Hippocampal formation (tissue), 2 donors: Measurements from ENCODE around the gene PHF20.
"Not testable (repeated sequence)": the region's sequence is repeated elsewhere in the genome, so short reads cannot be mapped to it uniquely, and the experiment has no call there.

ENCODE experiments used
- DNase-seq, 2 donors: peaks; one replicate each; lab custom pipeline; 2025; lab: John Stamatoyannopoulos, UW

Gene PHF20

GRCh38 chr20:35771689-35772562 lies at the start of gene PHF20:
TSS of gene PHF20 (plus strand) at chr20:35772015. CDS start at chr20:35801523, 29,508 bp downstream.
- peak; percentile 92 to 97 for DNase-seq

GRCh38 chr20:35723275-35723639 lies 48.6 kb upstream of the PHF20 start:
- not testable (repeated sequence) for DNase-seq

GRCh38 chr20:35723652-35724320 lies 48.0 kb upstream of the PHF20 start:
- DNase-seq = not testable (repeated sequence)

GRCh38 chr20:35724321-35725230 lies 47.2 kb upstream of the PHF20 start:
- no peak for DNase-seq

GRCh38 chr20:35726842-35727711 lies 44.7 kb upstream of the PHF20 start:
- no peak for DNase-seq

- DNase-seq = no peak
Observed at GRCh38 chr20:35729283-35729807, 42.5 kb upstream of the PHF20 start.

GRCh38 chr20:35729836-35730582 lies 41.8 kb upstream of the PHF20 start:
- DNase-seq = no peak

GRCh38 chr20:35730583-35731468 lies 41.0 kb upstream of the PHF20 start:
- no peak for DNase-seq

- no peak for DNase-seq
Observed at GRCh38 chr20:35731469-35731788, 40.4 kb upstream of the PHF20 start.

- DNase-seq = no peak
Observed at GRCh38 chr20:35731862-35732643, 39.8 kb upstream of the PHF20 start.

GRCh38 chr20:35732644-35732982 lies 39.2 kb upstream of the PHF20 start:
- DNase-seq = no peak

GRCh38 chr20:35734374-35734773 lies 37.4 kb upstream of the PHF20 start:
- DNase-seq = no peak

- DNase-seq = no peak
Observed at GRCh38 chr20:35734777-35735649, 36.8 kb upstream of the PHF20 start.

- no peak for DNase-seq
Observed at GRCh38 chr20:35735826-35736470, 35.9 kb upstream of the PHF20 start.

- DNase-seq = no peak
Observed at GRCh38 chr20:35737865-35738333, 33.9 kb upstream of the PHF20 start.

- no peak for DNase-seq
Observed at GRCh38 chr20:35738410-35739179, 33.2 kb upstream of the PHF20 start.
